ENCODE measurements around the gene MMP25.

DNA sequence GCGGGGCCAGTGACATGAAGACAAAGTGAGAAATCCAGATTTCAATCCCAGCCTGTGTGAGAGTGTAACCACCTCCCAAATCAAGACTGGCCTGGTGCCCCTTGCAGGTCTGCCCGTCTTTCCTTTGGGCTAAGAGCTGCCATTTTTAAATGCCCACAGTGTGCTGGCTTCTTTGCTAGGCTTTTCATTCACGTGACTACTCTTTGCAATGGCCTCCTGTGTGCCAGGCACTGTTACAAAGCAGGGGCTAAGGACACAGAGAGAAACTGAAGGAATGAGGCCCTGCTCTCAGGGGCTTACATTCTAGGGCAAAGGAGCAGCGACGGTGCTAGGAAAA is 53.0 kb downstream of the MMP25 start:
- TF ChIP-seq, protein P1, sequence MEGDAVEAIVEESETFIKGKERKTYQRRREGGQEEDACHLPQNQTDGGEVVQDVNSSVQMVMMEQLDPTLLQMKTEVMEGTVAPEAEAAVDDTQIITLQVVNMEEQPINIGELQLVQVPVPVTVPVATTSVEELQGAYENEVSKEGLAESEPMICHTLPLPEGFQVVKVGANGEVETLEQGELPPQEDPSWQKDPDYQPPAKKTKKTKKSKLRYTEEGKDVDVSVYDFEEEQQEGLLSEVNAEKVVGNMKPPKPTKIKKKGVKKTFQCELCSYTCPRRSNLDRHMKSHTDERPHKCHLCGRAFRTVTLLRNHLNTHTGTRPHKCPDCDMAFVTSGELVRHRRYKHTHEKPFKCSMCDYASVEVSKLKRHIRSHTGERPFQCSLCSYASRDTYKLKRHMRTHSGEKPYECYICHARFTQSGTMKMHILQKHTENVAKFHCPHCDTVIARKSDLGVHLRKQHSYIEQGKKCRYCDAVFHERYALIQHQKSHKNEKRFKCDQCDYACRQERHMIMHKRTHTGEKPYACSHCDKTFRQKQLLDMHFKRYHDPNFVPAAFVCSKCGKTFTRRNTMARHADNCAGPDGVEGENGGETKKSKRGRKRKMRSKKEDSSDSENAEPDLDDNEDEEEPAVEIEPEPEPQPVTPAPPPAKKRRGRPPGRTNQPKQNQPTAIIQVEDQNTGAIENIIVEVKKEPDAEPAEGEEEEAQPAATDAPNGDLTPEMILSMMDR (IDR thresholded peaks at IDR 0.05): no peak
- no peak for TF ChIP-seq POLR2A (IDR thresholded peaks at IDR 0.05)
